HCT116 (cell line): Measurements from ENCODE around the gene FBXW8. TPM values are rescaled to one million over a fixed set of nuclear protein-coding genes. Genes with fewer than 3 reads are reported as not detected.

ENCODE experiments used
- ATAC-seq: fragments of 200-7000 bp; cut with Tn5 transposase; 2 replicates; pipeline ENCODE4 v1.9.1; 2020; ENCODE audit warnings: mild to moderate bottlenecking, moderate library complexity
- BruUV-seq: library from RNA; stranded (reverse); fragments of 400-500 nt; replicated peaks from 2 replicates; lab custom pipeline; 2021; lab: Mats Ljungman, UMichigan
- CTCF ChIA-PET: fragments of 300-600 bp; sonication (Branson Sonifier 250); formaldehyde crosslinking; loops from one replicate; lab custom pipeline; 2021; ENCODE audit warnings: antibody characterized with exemption; lab: Charles Lee
- POLR2A ChIA-PET: fragments of 300-600, 350-600 bp; sonication (Branson Sonifier 250); formaldehyde crosslinking; loops from one replicate; lab custom pipeline; 2021; ENCODE audit warnings: antibody characterized with exemption; lab: Charles Lee
- RAD21 ChIA-PET, 2 experiments: fragments of 300-600 bp; sonication (Branson Sonifier 250); formaldehyde crosslinking; loops; one replicate each; lab custom pipeline; 2023; ENCODE audit warnings: low total read pairs in 2 of 2; ENCODE audit not compliant: uncharacterized antibody in 2 of 2, unreplicated experiment in 2 of 2, low non-redundant PET in 1 of 2; lab: Charles Lee
- DNase-seq: peaks from one replicate; pipeline ENCODE4 v3.0.0-alpha.2; 2010; ENCODE audit warnings: low read depth, low spot score
- H2AFZ ChIP-seq: fragments of 200-600 bp; shearing (Covaris generic), sonication (generic); 2 replicates; pipeline ENCODE4 v1.6.1; 2017; ENCODE audit warnings: low read depth, mixed run types, mixed read lengths, antibody characterized with exemption, low read length; ENCODE audit not compliant: poor library complexity, severe bottlenecking
- H3K27ac ChIP-seq: 2 replicates; pipeline ENCODE4 v1.5.1; 2012; ENCODE audit warnings: low read depth, low read length
- H3K27me3 ChIP-seq: fragments of 200-600 bp; sonication (generic); 2 replicates; pipeline ENCODE4 v1.6.1; 2016; ENCODE audit warnings: mixed run types, low read length, mixed read lengths; ENCODE audit not compliant: insufficient read depth
- H3K36me3 ChIP-seq, 2 experiments: fragments of 200-500 bp in 1 of 2; fragments of 200-600 bp in 1 of 2; sonication (Bioruptor generic) in 1 of 2; sonication (generic) in 1 of 2; 2 replicates each; pipeline versions ENCODE4 v1.5.1 to v1.6.1; 2014 to 2016; ENCODE audit warnings: low read length in 2 of 2, inconsistent platforms in 1 of 2, mixed read lengths in 1 of 2, mixed run types in 1 of 2; ENCODE audit not compliant: insufficient read depth in 2 of 2, control insufficient read depth in 1 of 2
- H3K4me1 ChIP-seq, 2 experiments: fragments of 200-600 bp in 1 of 2; sonication (generic) in 1 of 2; 2 replicates each; pipeline versions ENCODE4 v1.5.1 to v1.6.1; 2012 to 2017; ENCODE audit warnings: low read length in 2 of 2, inconsistent platforms in 1 of 2, mild to moderate bottlenecking in 1 of 2, mixed read lengths in 1 of 2, mixed run types in 1 of 2, moderate library complexity in 1 of 2; ENCODE audit not compliant: insufficient read depth in 2 of 2, control insufficient read depth in 1 of 2
- H3K4me2 ChIP-seq: fragments of 200-600 bp; sonication (generic); 2 replicates; pipeline ENCODE4 v1.6.1; 2017; ENCODE audit warnings: mixed run types, low read length, mixed read lengths
- H3K4me3 ChIP-seq, 2 experiments: fragments of 200-600 bp in 1 of 2; sonication (generic) in 1 of 2; replicated peaks in 1 of 2; 2 replicates each; pipeline ENCODE4 v1.5.1; 2011 to 2016; ENCODE audit warnings: low read length in 2 of 2, control low read depth in 1 of 2, low read depth in 1 of 2, mild to moderate bottlenecking in 1 of 2, mixed read lengths in 1 of 2, mixed run types in 1 of 2
- H3K79me2 ChIP-seq: fragments of 200-600 bp; sonication (generic); 2 replicates; pipeline ENCODE4 v1.6.1; 2017; ENCODE audit warnings: mild to moderate bottlenecking, mixed run types, low read length, moderate library complexity, mixed read lengths; ENCODE audit not compliant: insufficient read depth
- H3K9ac ChIP-seq: fragments of 200-600 bp; sonication (generic); 2 replicates; pipeline ENCODE4 v1.6.1; 2016; ENCODE audit warnings: low read length, mixed read lengths
- H3K9me2 ChIP-seq: fragments of 200-600 bp; sonication (generic), shearing (Covaris generic); 2 replicates; pipeline ENCODE4 v1.6.1; 2017; ENCODE audit warnings: mixed run types, mild to moderate bottlenecking, moderate library complexity; ENCODE audit not compliant: insufficient read depth
- H3K9me3 ChIP-seq, 2 experiments: fragments of 200-500 bp in 1 of 2; fragments of 200-600 bp in 1 of 2; sonication (Bioruptor generic) in 1 of 2; sonication (generic) in 1 of 2; 2 replicates each; pipeline ENCODE4 v1.6.1; 2014 to 2017; ENCODE audit warnings: low read length in 2 of 2, mixed read lengths in 2 of 2, inconsistent platforms in 1 of 2, low read depth in 1 of 2, mild to moderate bottlenecking in 1 of 2, mixed run types in 1 of 2, moderate library complexity in 1 of 2; ENCODE audit not compliant: control insufficient read depth in 1 of 2, insufficient read depth in 1 of 2
- H4K20me1 ChIP-seq: fragments of 200-600 bp; sonication (generic), shearing (Covaris generic); 2 replicates; pipeline ENCODE4 v1.6.1; 2017; ENCODE audit warnings: mixed run types, mild to moderate bottlenecking, moderate library complexity; ENCODE audit not compliant: insufficient read depth
- CEBPB ChIP-seq: IDR thresholded peaks from 2 replicates; pipeline ENCODE4 v1.6.1; 2012; ENCODE audit warnings: low read depth
- EZH2 ChIP-seq: fragments of 200-600 bp; sonication (generic); IDR thresholded peaks from 2 replicates; pipeline ENCODE4 v1.6.1; 2017; ENCODE audit warnings: antibody characterized with exemption, mixed run types
- POLR2AphosphoS5 ChIP-seq: IDR thresholded peaks from 2 replicates; pipeline ENCODE4 v1.6.1; 2011; ENCODE audit warnings: mild to moderate bottlenecking, low read depth, low read length, moderate library complexity
- SP1 ChIP-seq: IDR thresholded peaks from 2 replicates; pipeline ENCODE4 v1.6.1; 2012; ENCODE audit warnings: low read depth
- TCF7L2 ChIP-seq: IDR thresholded peaks from 2 replicates; pipeline ENCODE4 v1.7.0; 2011; ENCODE audit warnings: borderline replicate concordance, inconsistent platforms; ENCODE audit not compliant: insufficient read depth, insufficient read length; ENCODE audit errors: extremely low read depth
- YY1 ChIP-seq: IDR thresholded peaks from 2 replicates; pipeline ENCODE4 v1.6.1; 2011; ENCODE audit warnings: low read length, low read depth, moderate library complexity, mild to moderate bottlenecking; ENCODE audit not compliant: insufficient replicate concordance; ENCODE audit errors: extremely low read depth
- ZBTB33 ChIP-seq: IDR thresholded peaks from 2 replicates; pipeline ENCODE4 v1.6.1; 2011; ENCODE audit warnings: mild to moderate bottlenecking, low read length, moderate library complexity; ENCODE audit not compliant: insufficient replicate concordance; ENCODE audit errors: extremely low read depth
- ZFX ChIP-seq: fragments of 450-650 bp; IDR thresholded peaks from 2 replicates; pipeline ENCODE4 v1.6.1; 2017
- ZNF274 ChIP-seq: fragments of 200-500 bp; sonication (Bioruptor generic); IDR thresholded peaks from 2 replicates; pipeline ENCODE4 v1.6.1; 2014; ENCODE audit warnings: mild to moderate bottlenecking, low read depth, low read length, inconsistent platforms
- intact Hi-C: fragments of 100-400 bp; cut with micrococcal nuclease; formaldehyde crosslinking; loops from 2 replicates; pipeline ENCODE4 v1.10.0; 2022
- total RNA-seq: library from RNA; stranded (reverse); gene quantifications from one replicate; pipeline ENCODE4 v1.2.1, GENCODE V29; 2021; ENCODE audit not compliant: unreplicated experiment
- TF ChIP-seq, protein P1 (sequence below): IDR thresholded peaks from 2 replicates; pipeline ENCODE4 v1.6.1; 2012

Gene FBXW8
- total RNA-seq, 1 experiment from 2014 or later = 14.6 TPM

GRCh38 chr12:117034701-117035151 lies 124.0 kb downstream of the FBXW8 start:
- no peak overlapping the region for H2AFZ ChIP-seq
- ChIA-PET POLR2A (no interaction called here), CTCF (interaction anchor here (1.3 kb wide), 1 partner anchor 86 kb away, joined by 3 read pairs; no protein-coding TSS in a partner anchor)

More at GRCh38 chr12:117034701-117035151, 124.0 kb downstream of the FBXW8 start:
- Histone ChIP-seq H3K9ac (no peak overlapping the region), H3K4me2 (no peak overlapping the region), H3K4me3 (no peak overlapping the region), H3K9me3 (no peaks in the 10 kb centered on the region), H3K36me3 (no peaks in the 10 kb centered on the region), H3K9me2 (no peaks in the 10 kb centered on the region), H3K27ac (no peak overlapping the region), H3K27me3 (no peaks in the 10 kb centered on the region), H4K20me1 (no peaks in the 10 kb centered on the region), H3K79me2 (no peaks in the 10 kb centered on the region), H3K4me1 (no peaks in the 10 kb centered on the region)
- no peak for TF ChIP-seq ZNF274
- no peak for TF ChIP-seq SP1
- TF ChIP-seq CEBPB = no peak
- no peak for TF ChIP-seq POLR2AphosphoS5
- TF ChIP-seq, protein P1, sequence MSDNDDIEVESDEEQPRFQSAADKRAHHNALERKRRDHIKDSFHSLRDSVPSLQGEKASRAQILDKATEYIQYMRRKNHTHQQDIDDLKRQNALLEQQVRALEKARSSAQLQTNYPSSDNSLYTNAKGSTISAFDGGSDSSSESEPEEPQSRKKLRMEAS = no peak
- TF ChIP-seq ZFX = no peak
- no peak for TF ChIP-seq TCF7L2
- no peak for TF ChIP-seq ZBTB33
- no peak for TF ChIP-seq YY1
- no peak for TF ChIP-seq EZH2
- ATAC-seq (no peak), DNase-seq (no peak)
- intact Hi-C loops = no loop called here
- RAD21 ChIA-PET = no interaction called here
- BruUV-seq = no TSS peak
